ENCODE data around the gene ZBTB7C.
A peak's percentile ranks its signal among the peaks of the same experiment; 100 is the strongest.

Gene ZBTB7C

GRCh38 chr18:48244530-48244929, 164.7 kb downstream of the ZBTB7C start:
- DNase-seq, result no peak

- DNase-seq, result no peak
These were observed 170.5 kb downstream of the ZBTB7C start for GRCh38 chr18:48238636-48239035.

- DNase-seq, result no peak
These were observed 171.0 kb downstream of the ZBTB7C start for GRCh38 chr18:48238206-48238605.

GRCh38 chr18:48236822-48237221, 172.4 kb downstream of the ZBTB7C start:
- no peak for DNase-seq

- DNase-seq, result no peak
These were observed 178.6 kb downstream of the ZBTB7C start for GRCh38 chr18:48230467-48231113.

GRCh38 chr18:48229552-48229981, 179.6 kb downstream of the ZBTB7C start:
- no peak for DNase-seq

GRCh38 chr18:48228841-48229240, 180.3 kb downstream of the ZBTB7C start:
- no peak for DNase-seq

- DNase-seq, result no peak
These were observed 180.9 kb downstream of the ZBTB7C start for GRCh38 chr18:48228301-48228715.

- DNase-seq, result peak; percentile 36
These were observed 182.0 kb downstream of the ZBTB7C start for GRCh38 chr18:48227206-48227605.

- no peak for DNase-seq
These were observed 182.8 kb downstream of the ZBTB7C start for GRCh38 chr18:48226401-48226800.

GRCh38 chr18:48222118-48222517, 187.1 kb downstream of the ZBTB7C start:
- DNase-seq, result no peak

GRCh38 chr18:48219810-48220499, 189.2 kb downstream of the ZBTB7C start:
- no peak for DNase-seq

GRCh38 chr18:48219037-48219809, 190.0 kb downstream of the ZBTB7C start:
- no peak for DNase-seq

GRCh38 chr18:48218285-48219022, 190.7 kb downstream of the ZBTB7C start:
- DNase-seq, result no peak

- DNase-seq, result no peak
These were observed 191.6 kb downstream of the ZBTB7C start for GRCh38 chr18:48217258-48218250.

GRCh38 chr18:48216639-48217257, 192.4 kb downstream of the ZBTB7C start:
- no peak for DNase-seq

GRCh38 chr18:48215876-48216638, 193.1 kb downstream of the ZBTB7C start:
- DNase-seq, result no peak

- no peak for DNase-seq
These were observed 195.4 kb downstream of the ZBTB7C start for GRCh38 chr18:48213791-48214190.

- no peak for DNase-seq
These were observed 200.6 kb downstream of the ZBTB7C start for GRCh38 chr18:48208432-48209140.

GRCh38 chr18:48207733-48208132, 201.4 kb downstream of the ZBTB7C start:
- DNase-seq, result no peak
